IPS-20b (cell line): ENCODE data around the gene PLK1.
"Not testable (repeated sequence)": the region's sequence is repeated elsewhere in the genome, so short reads cannot be mapped to it uniquely, and the experiment has no call there.

Source experiments
- H3K27ac ChIP-seq: one replicate; pipeline ENCODE4 v1.5.1; 2013; ENCODE audit warnings: low read length
- H3K27me3 ChIP-seq: 2 replicates; pipeline ENCODE4 v1.6.1; 2013; ENCODE audit warnings: mild to moderate bottlenecking, low read length, inconsistent platforms; ENCODE audit not compliant: insufficient read depth
- H3K36me3 ChIP-seq: 2 replicates; pipeline ENCODE4 v1.6.1; 2013; ENCODE audit warnings: low read depth, mild to moderate bottlenecking, inconsistent platforms, low read length, moderate library complexity; ENCODE audit not compliant: insufficient read depth
- H3K4me1 ChIP-seq: 2 replicates; pipeline ENCODE4 v1.6.1; 2013; ENCODE audit warnings: mild to moderate bottlenecking, control low read depth, inconsistent platforms, low read length, moderate library complexity; ENCODE audit not compliant: insufficient read depth
- H3K4me3 ChIP-seq: 2 replicates; pipeline ENCODE4 v1.5.1; 2013; ENCODE audit warnings: mild to moderate bottlenecking, low read length, inconsistent platforms
- H3K9ac ChIP-seq: 2 replicates; pipeline ENCODE4 v1.6.1; 2013; ENCODE audit warnings: low read depth, mild to moderate bottlenecking, inconsistent platforms, low read length, moderate library complexity
- H3K9me3 ChIP-seq: 2 replicates; pipeline ENCODE4 v1.6.1; 2013; ENCODE audit warnings: mild to moderate bottlenecking, low read depth, low read length, inconsistent platforms; ENCODE audit not compliant: insufficient read depth

The PLK1 gene

GRCh38 chr16:23716484-23716883, 37.8 kb downstream of the PLK1 start:
- Histone ChIP-seq H3K4me1 (no peaks in the 10 kb centered on the region), H3K4me3 (no peak overlapping the region), H3K9ac (no peak overlapping the region), H3K27me3 (peaks cover 33% of the 10 kb centered on the region), H3K9me3 (no peaks in the 10 kb centered on the region), H3K36me3 (no peaks in the 10 kb centered on the region), H3K27ac (no peak overlapping the region)

GRCh38 chr16:23722613-23723240, 44.0 kb downstream of the PLK1 start:
- not testable (repeated sequence) for H3K27me3 ChIP-seq, H3K36me3 ChIP-seq, H3K9me3 ChIP-seq, H3K9ac ChIP-seq, H3K4me3 ChIP-seq, H3K27ac ChIP-seq, H3K4me1 ChIP-seq

GRCh38 chr16:23724096-23724784, 45.6 kb downstream of the PLK1 start:
- H3K9me3 ChIP-seq, result no peaks in the 10 kb centered on the region; the same call in 1 of the 2 replicates
- no peaks in the 10 kb centered on the region for H3K4me1 ChIP-seq
- no peak overlapping the region for H3K9ac ChIP-seq
- H3K4me3 ChIP-seq, result no peak overlapping the region
- no peak overlapping the region for H3K27ac ChIP-seq
- H3K36me3 ChIP-seq, result no peaks in the 10 kb centered on the region
- no peaks in the 10 kb centered on the region for H3K27me3 ChIP-seq

- no peaks in the 10 kb centered on the region; the same call in 1 of the 2 replicates for H3K9me3 ChIP-seq
- no peaks in the 10 kb centered on the region for H3K36me3 ChIP-seq
- H3K4me3 ChIP-seq, result no peak overlapping the region
- no peaks in the 10 kb centered on the region for H3K27me3 ChIP-seq
- H3K27ac ChIP-seq, result no peak overlapping the region
- H3K9ac ChIP-seq, result no peak overlapping the region
- peaks cover 3% of the 10 kb centered on the region; the same call in 1 of the 2 replicates for H3K4me1 ChIP-seq
These were observed 46.1 kb downstream of the PLK1 start for GRCh38 chr16:23724785-23725131.

GRCh38 chr16:23726710-23727109, 48.0 kb downstream of the PLK1 start:
- Histone ChIP-seq H3K27ac (no peak overlapping the region), H3K9ac (no peak overlapping the region), H3K9me3 (no peaks in the 10 kb centered on the region; the same call in 1 of the 2 replicates), H3K36me3 (no peaks in the 10 kb centered on the region), H3K27me3 (no peaks in the 10 kb centered on the region), H3K4me1 (peaks cover 3% of the 10 kb centered on the region; the same call in 1 of the 2 replicates), H3K4me3 (no peak overlapping the region)

- Histone ChIP-seq H3K27me3 (no peaks in the 10 kb centered on the region), H3K9ac (no peak overlapping the region), H3K9me3 (no peaks in the 10 kb centered on the region), H3K36me3 (no peaks in the 10 kb centered on the region), H3K27ac (no peak overlapping the region), H3K4me1 (peaks cover 3% of the 10 kb centered on the region; the same call in 1 of the 2 replicates), H3K4me3 (no peak overlapping the region)
These were observed 49.4 kb downstream of the PLK1 start for GRCh38 chr16:23728112-23728477.

- Histone ChIP-seq H3K27me3 (no peaks in the 10 kb centered on the region), H3K4me3 (no peak overlapping the region), H3K36me3 (no peaks in the 10 kb centered on the region), H3K9ac (no peak overlapping the region; the same call in 1 of the 2 replicates), H3K9me3 (no peaks in the 10 kb centered on the region), H3K4me1 (peaks cover 3% of the 10 kb centered on the region; the same call in 1 of the 2 replicates), H3K27ac (no peak overlapping the region)
These were observed 51.1 kb downstream of the PLK1 start for GRCh38 chr16:23729503-23730424.

- no peak overlapping the region for H3K27ac ChIP-seq
- H3K4me1 ChIP-seq, result peaks cover 3% of the 10 kb centered on the region; the same call in 1 of the 2 replicates
- no peaks in the 10 kb centered on the region for H3K36me3 ChIP-seq
- no peak overlapping the region for H3K9ac ChIP-seq
- H3K27me3 ChIP-seq, result no peaks in the 10 kb centered on the region
- H3K9me3 ChIP-seq, result no peaks in the 10 kb centered on the region
- H3K4me3 ChIP-seq, result no peak overlapping the region
These were observed 55.6 kb downstream of the PLK1 start for GRCh38 chr16:23734176-23734893.

- H3K4me1 ChIP-seq, H3K27me3 ChIP-seq, H3K9me3 ChIP-seq, H3K9ac ChIP-seq, H3K4me3 ChIP-seq, H3K27ac ChIP-seq, H3K36me3 ChIP-seq: not testable (repeated sequence)
These were observed 58.8 kb downstream of the PLK1 start for GRCh38 chr16:23737423-23738028.

- Histone ChIP-seq H3K4me3 (no peak overlapping the region), H3K27me3 (peaks cover 3% of the 10 kb centered on the region; the same call in 1 of the 2 replicates), H3K9me3 (no peaks in the 10 kb centered on the region; the same call in 1 of the 2 replicates), H3K4me1 (no peaks in the 10 kb centered on the region), H3K36me3 (no peaks in the 10 kb centered on the region), H3K27ac (no peak overlapping the region), H3K9ac (no peak overlapping the region)
These were observed 60.8 kb downstream of the PLK1 start for GRCh38 chr16:23739516-23739915.
